Stimulated activated CD8-positive, alpha-beta memory T cell treated with anti-CD3 and anti-CD28 coated beads, Interleukin-12 subunit alpha, Interleukin-12 subunit beta, amount 100 ng/mL, for 4 hours (primary cell): ENCODE measurements around the gene LRRC43.

Experiments
- DNase-seq: peaks from one replicate; pipeline ENCODE4 v3.0.0-alpha.2; 2020; ENCODE audit warnings: low read depth

The LRRC43 gene, protein sequence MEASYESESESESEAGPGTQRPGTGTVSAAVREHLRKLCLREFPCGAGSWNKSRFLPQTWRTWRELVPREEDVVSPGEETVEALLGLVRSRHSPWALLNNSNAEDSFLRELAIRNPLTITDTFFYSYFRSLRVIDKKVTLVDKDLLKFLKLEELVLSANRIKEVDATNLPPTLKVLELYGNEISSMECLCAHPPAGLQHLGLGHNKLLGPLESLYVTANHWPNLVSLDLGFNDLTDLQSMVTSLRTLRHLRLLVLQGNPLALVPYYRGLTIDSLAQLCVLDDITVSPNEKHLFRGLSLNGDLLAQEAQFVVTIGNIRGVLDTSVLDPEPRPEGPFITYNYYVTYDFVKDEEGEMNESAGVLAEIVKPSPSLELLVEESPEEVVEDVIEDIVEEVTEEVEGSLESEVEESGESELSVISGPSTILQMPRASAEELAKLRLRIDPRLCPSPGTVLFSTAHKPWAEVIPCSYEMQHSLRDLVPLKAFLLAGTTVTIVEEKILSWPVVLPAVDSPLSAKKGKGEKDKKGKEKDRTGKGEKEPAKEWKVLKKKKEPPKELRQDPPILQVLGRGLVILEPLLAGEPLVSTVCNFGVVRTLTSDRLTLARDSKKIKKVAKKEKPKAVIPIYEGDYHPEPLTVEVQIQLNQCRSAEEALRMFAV

DNA sequence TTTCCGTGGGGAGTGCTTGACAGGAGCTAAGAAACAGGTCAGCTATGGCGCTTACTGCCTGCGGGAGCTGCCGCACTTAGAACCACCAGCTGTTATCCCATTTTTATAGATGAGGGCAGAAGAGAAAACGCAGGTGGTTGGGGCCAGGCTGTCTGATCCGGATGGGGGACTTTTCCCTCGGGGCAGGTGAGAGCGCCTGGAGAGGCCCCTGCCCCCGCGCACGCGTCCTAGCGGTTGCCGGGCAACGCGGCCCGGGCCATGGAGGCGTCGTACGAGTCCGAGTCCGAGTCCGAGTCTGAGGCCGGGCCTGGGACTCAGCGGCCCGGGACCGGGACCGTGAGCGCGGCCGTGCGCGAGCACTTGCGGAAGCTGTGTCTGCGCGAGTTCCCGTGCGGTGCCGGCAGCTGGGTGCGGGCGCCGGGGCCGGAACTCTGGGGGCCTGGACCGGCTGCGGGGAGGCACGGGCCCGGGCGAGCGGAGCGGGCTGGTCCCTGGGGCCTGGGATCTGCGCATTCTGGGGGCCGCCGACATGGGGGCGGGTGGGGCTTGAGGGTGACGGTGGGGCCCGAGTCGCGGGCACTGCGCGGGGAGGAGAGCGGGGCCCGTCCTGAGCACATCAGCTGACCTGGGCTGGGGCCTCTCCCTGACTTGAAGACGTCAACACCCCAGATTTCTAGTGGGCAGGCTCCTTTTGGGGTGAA is at the start of gene LRRC43:
LRRC43 (plus strand) TSS at position 237 of the 701 bp plus-strand sequence; CDS start at position 259, 22 bp downstream.
- DNase-seq, result no peak

GRCh38 chr12:122133192-122133950 is 49.6 kb upstream of the LRRC43 start:
- no peak for DNase-seq

DNA sequence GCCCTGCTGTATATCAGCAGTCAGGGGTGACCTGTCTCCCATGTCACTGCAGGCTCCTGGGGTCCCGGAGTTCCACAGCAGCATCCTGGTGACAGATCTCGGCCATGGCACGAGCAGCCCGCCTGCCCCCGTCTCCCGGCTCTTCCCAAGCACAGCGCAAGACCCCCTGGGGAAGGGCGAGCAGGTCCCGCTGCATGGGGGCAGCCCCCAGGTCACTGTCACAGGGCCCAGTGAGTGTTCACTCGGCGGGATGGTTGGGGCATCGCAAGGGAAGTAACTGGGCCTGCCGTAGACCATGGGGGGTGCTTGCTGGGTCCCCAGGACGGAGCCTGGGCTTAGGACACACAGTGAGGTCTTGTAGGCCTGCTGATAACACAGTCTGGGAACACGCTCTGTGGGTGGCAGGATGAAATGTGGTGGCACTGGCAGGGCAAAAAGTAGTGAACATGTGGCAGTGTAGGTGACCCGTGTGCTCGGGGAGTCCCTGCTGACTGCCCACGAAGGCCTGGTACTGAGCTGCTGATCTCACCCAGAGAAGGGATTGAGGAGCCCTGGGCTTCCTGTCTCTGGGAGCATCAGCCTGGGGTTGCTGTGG is 47.4 kb upstream of the LRRC43 start:
- DNase-seq, result no peak

GRCh38 chr12:122137229-122137628 is 45.7 kb upstream of the LRRC43 start:
- DNase-seq, result no peak

GRCh38 chr12:122137681-122138080 is 45.2 kb upstream of the LRRC43 start:
- DNase-seq, result no peak

- no peak for DNase-seq
Observed at GRCh38 chr12:122138181-122138580, 44.7 kb upstream of the LRRC43 start.

DNA sequence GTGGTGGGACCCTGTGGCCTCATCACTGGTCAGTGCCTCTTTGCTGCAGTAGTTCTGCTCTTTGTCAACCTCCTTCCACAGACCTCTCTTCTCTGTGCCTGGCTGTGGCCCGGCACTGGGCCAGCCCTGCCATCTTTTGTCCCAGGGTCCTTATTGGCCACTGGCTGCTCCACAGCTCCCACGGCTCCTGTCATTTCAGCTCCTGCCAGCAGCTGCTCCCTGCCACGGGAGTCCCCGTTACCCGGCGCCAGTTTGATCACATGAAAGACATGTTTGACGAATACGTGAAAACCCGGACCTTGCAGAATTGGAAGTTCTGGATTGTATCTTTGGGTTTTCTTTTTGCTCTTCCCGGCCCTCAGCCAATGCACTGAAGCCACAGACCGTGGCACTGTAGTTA is 44.3 kb upstream of the LRRC43 start:
- no peak for DNase-seq

DNA sequence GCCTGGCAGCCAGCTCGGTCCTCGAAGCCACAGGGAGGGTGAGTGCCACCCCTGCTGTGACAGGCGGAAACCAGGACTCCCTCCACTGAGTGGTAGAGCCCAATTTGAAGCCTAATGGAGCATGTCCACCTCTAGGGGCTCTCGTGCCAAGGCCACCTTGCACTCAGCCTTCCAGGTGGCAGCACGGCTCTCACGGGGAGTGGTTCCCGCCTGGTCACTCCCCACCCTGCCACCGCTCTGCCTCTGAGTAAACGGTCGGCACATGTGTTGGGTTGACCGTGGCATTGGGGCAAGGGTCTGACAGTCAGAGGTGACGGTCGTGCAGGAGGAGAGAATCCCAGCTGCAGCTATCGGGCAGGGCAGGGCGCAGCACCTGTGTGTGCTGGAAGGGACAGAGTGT is 43.7 kb upstream of the LRRC43 start:
- no peak for DNase-seq

- no peak for DNase-seq
Observed at GRCh38 chr12:122139941-122140340, 43.0 kb upstream of the LRRC43 start.

GRCh38 chr12:122140467-122141257 is 42.3 kb upstream of the LRRC43 start:
- no peak for DNase-seq

- DNase-seq, result no peak
Observed at GRCh38 chr12:122141911-122142725, 40.8 kb upstream of the LRRC43 start.

- no peak for DNase-seq
Observed at GRCh38 chr12:122142857-122143256, 40.1 kb upstream of the LRRC43 start.

- no peak for DNase-seq
Observed at GRCh38 chr12:122144885-122145284, 38.0 kb upstream of the LRRC43 start.

DNA sequence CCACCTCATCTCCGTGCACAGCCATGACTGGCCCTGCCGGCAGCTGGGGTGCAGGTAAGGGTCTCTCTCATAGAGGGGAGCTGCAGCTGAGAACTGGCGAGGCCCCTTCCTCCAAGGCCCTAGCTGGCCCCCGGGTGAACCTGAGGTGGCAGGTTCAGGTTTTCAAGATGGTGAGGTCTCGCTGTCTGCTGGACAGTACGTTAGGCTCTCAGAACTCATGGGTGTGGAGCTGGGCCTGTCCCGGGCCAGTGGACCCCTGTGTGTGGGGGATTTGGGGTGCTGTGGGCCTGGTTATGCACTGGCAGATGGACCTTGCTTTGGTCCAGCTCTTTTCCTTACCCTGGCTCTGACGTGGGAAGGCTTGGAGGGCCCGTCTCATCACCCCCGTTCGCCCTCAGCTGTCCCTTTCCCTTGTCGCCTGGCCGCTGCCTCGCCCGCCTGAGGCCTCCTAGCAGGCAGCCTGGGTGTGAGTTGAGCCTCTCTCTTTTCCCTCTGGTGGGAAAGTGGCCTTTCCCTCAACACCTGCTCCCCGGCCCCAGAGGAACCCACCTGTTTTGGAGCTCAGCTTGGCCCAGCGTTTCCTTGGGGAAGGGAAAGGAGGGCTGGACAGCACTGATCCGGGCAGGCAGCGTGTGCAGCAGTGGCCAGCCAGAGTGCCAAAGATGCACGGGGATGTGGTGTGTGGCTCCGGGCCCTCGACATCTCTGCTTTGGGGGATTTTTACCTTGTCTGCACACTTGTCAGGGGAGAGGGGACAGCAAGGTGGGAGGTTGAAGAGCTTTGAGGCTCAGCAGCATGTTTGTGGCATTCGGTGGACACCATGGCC is 37.2 kb upstream of the LRRC43 start:
- DNase-seq, result no peak

DNA sequence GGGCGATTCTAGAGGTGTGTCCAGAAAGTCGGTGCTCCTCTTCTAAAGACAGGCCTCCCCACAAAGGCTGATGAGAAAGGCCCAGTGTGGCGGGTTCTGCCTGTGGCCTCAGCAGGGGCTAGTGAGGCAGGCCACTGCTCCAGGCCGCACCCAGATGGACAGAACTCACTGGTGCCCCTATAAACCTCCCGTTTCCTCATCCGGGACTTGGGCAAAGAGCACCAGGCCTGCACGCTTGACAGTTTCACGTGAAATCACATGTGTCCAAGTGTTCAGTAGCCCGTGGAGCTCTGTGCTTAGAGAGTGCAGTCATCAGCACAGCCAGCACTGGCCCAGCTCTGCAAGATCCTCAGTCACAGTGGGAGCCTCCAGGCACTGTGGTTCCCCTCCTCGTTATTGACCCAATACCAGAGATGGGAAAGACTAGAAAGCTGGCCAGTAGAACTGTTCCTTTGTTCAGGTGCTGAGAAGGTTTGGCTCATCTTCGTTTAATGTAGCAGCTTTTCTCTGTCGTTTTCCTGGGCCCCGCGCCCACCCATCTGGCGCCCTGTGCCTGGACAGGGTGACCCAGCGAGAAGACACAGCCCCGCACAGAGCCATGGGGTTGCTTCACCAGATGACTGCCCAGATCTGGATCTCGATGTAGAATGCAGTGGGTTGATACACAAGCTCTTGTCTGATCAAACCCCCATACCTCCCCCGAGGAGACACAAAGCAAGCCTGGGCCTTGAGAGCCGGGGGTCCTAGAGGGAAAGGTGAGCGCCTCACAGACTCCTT is 35.2 kb upstream of the LRRC43 start:
- DNase-seq, result no peak

- DNase-seq, result no peak
Observed at GRCh38 chr12:122148657-122149056, 34.3 kb upstream of the LRRC43 start.

DNA sequence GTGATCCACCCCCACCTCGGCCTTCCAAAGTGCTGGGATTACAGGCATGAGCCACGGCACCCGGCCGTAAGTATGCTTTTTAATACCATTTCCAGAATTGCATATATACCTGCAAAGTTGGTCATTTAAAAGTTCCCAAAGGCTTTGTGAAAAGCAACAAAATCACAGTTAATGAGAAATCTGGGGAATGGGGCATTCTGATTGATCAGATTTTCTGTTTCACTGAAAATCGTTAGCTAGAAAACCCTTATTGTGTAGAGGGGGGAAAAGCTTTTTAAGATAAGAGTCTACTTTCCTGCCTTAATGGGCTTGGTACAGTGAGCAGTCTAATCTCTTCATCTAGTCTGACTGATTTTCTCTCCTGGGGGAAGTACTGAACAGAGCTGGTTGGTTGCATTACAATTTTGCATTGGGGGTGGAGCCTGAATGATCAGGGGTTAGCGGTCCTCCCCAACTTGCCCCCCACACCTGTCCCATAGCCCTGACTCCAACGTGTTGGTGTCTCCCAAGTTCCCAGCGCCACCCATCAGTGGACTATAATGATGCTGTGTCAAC is 32.7 kb upstream of the LRRC43 start:
- no peak for DNase-seq

DNA sequence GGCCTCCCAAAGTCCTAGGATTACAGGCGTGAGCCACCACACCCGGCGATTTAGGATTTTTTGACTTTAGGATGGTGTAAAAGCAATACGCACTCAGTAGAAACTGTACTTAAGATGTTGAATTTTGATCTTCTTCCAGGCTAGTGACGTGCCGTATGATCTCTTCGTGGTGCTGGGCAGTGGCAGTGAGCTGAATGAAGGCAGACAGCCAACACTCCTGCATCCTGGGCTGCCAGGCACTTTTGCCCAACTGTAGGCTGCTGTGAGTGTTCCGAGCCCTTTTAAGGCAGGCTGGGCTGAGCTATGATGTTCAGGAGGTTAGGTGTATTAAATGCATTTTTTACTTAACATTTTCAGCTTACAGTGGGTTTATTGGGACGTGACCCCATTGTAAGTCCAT is 30.2 kb upstream of the LRRC43 start:
- DNase-seq, result no peak
